Measurements from ENCODE around the gene NTM. TPM values are rescaled to one million over a fixed set of nuclear protein-coding genes. Genes with fewer than 3 reads are reported as not detected.

NTM gene
- total and polyA plus RNA-seq, 2 experiments from 2014 or later = 2.2 to 4.9 TPM

- no peak for DNase-seq (ENCODE audit: low spot score)
- H3K9me2 ChIP-seq (replicated peaks; ENCODE audit: insufficient read depth) = no peaks in the 10 kb centered on the region
- 79% methylated on average over 4 of the region's 4 CpGs for WGBS (ENCODE audit: low lambda C conversion rate, missing lambda C conversion rate)
- no peak for TF ChIP-seq EZH2phosphoT487 (IDR thresholded peaks at IDR 0.05; ENCODE audit: low read depth, severe bottlenecking, unreplicated experiment)
- no peak for TF ChIP-seq EZH2 (IDR thresholded peaks at IDR 0.05; ENCODE audit: borderline replicate concordance)
- no peak for TF ChIP-seq CTCF (IDR thresholded peaks at IDR 0.05; ENCODE audit: poor library complexity)
- H3K9me3 ChIP-seq (ENCODE audit: low read depth) = no peaks in the 10 kb centered on the region
- no peaks in the 10 kb centered on the region for H3K36me3 ChIP-seq (replicated peaks; ENCODE audit: insufficient read depth, low read depth)
- no peaks in the 10 kb centered on the region for H3K79me2 ChIP-seq
- no peak overlapping the region for H2AFZ ChIP-seq
- H3K27me3 ChIP-seq = peaks cover 9% of the 10 kb centered on the region
- no peak overlapping the region for H3K4me2 ChIP-seq
- no peaks in the 10 kb centered on the region for H4K20me1 ChIP-seq (ENCODE audit: insufficient read depth, poor library complexity, severe bottlenecking)
- H3K4me1 ChIP-seq (ENCODE audit: insufficient read depth) = no peaks in the 10 kb centered on the region
- H3K4me3 ChIP-seq = no peak overlapping the region
- H3K27ac ChIP-seq = no peak overlapping the region
Measured at GRCh38 chr11:132154781-132155180, 784.4 kb downstream of the NTM start.

DNA sequence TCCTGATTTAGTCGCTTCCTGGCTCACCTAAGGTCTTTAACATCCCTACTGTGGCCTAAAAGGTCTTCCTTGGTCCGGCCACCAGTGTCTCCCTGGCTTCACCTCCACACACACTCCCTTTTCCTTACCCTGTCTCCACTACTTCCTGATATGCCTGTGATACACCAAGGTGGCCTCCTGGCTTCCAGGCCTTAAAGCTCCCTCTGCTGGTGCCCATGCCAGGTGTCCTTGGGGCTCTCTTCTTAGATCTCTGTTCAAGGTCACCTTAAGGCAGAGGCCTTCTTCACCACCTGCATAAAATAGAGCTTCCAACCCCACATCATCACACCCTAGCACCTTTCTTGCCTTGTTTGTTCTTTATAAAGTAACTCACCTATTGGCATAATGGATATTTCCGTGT lies 787.7 kb downstream of the NTM start:
- TF ChIP-seq CTCF (IDR thresholded peaks at IDR 0.05; ENCODE audit: poor library complexity) (peak; percentile 28), EZH2phosphoT487 (IDR thresholded peaks at IDR 0.05; ENCODE audit: low read depth, severe bottlenecking, unreplicated experiment) (no peak)
- Histone ChIP-seq H3K9me2 (replicated peaks; ENCODE audit: insufficient read depth) (no peaks in the 10 kb centered on the region), H4K20me1 (ENCODE audit: insufficient read depth, poor library complexity, severe bottlenecking) (no peaks in the 10 kb centered on the region), H3K4me1 (ENCODE audit: insufficient read depth) (no peaks in the 10 kb centered on the region), H3K4me3 (no peak overlapping the region), H3K79me2 (no peaks in the 10 kb centered on the region), H3K27ac (no peak overlapping the region), H3K36me3 (replicated peaks; ENCODE audit: insufficient read depth, low read depth) (no peaks in the 10 kb centered on the region), H2AFZ (no peak overlapping the region), H3K27me3 (peaks cover 4% of the 10 kb centered on the region), H3K9me3 (ENCODE audit: low read depth) (no peaks in the 10 kb centered on the region), H3K4me2 (no peak overlapping the region)
- WGBS (ENCODE audit: low lambda C conversion rate, missing lambda C conversion rate) = 85% methylated on average over 3 of the region's 3 CpGs
- DNase-seq (ENCODE audit: low spot score) = peak; percentile 22

DNA sequence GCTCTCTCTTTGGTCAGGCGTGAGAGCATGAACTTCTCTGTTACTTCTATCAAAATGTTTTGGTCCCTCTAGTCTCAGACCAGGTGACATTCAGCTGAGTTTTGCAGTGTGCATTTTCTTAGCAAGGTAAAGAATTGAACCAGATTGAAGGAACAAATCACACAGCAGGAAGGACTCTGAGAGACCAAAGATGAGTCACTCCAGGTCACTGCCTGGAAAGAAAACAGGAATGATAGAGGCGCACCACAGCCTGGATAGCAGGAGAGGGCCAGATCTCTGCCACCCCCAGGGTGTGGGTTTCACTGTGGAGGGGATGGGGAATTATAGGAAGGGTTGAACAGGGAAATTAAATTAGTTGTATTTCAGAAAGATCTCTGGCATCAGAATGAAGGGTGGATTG lies 788.3 kb downstream of the NTM start:
- Histone ChIP-seq H3K9me3 (ENCODE audit: low read depth) (no peaks in the 10 kb centered on the region), H3K79me2 (no peaks in the 10 kb centered on the region)

More for the DNA sequence above, 788.3 kb downstream of the NTM start:
- no peak for DNase-seq (ENCODE audit: low spot score)
- TF ChIP-seq EZH2phosphoT487 (IDR thresholded peaks at IDR 0.05; ENCODE audit: low read depth, severe bottlenecking, unreplicated experiment) = no peak
- TF ChIP-seq CTCF (IDR thresholded peaks at IDR 0.05; ENCODE audit: poor library complexity) = no peak
- TF ChIP-seq EZH2 (IDR thresholded peaks at IDR 0.05; ENCODE audit: borderline replicate concordance) = no peak
- 89% methylated on average over 2 of the region's 2 CpGs for WGBS (ENCODE audit: low lambda C conversion rate, missing lambda C conversion rate)
- H3K4me3 ChIP-seq = no peak overlapping the region
- no peaks in the 10 kb centered on the region for H3K4me1 ChIP-seq (ENCODE audit: insufficient read depth)
- H3K36me3 ChIP-seq (replicated peaks; ENCODE audit: insufficient read depth, low read depth) = no peaks in the 10 kb centered on the region
- H3K9me2 ChIP-seq (replicated peaks; ENCODE audit: insufficient read depth) = no peaks in the 10 kb centered on the region
- no peak overlapping the region for H2AFZ ChIP-seq
- H3K27me3 ChIP-seq = no peaks in the 10 kb centered on the region
- H3K27ac ChIP-seq = no peak overlapping the region
- H3K4me2 ChIP-seq = no peak overlapping the region
- no peaks in the 10 kb centered on the region for H4K20me1 ChIP-seq (ENCODE audit: insufficient read depth, poor library complexity, severe bottlenecking)

Measured in hepatocyte (in vitro differentiated cells).